GM18868 (cell line): ENCODE data around the gene AAR2.

Source experiments
- ATAC-seq: cut with Tn5 transposase; IDR thresholded peaks from one replicate; pipeline ENCODE4 v1.9.1; 2021; ENCODE audit warnings: mild to moderate bottlenecking, moderate library complexity; ENCODE audit not compliant: unreplicated experiment

Gene AAR2

DNA sequence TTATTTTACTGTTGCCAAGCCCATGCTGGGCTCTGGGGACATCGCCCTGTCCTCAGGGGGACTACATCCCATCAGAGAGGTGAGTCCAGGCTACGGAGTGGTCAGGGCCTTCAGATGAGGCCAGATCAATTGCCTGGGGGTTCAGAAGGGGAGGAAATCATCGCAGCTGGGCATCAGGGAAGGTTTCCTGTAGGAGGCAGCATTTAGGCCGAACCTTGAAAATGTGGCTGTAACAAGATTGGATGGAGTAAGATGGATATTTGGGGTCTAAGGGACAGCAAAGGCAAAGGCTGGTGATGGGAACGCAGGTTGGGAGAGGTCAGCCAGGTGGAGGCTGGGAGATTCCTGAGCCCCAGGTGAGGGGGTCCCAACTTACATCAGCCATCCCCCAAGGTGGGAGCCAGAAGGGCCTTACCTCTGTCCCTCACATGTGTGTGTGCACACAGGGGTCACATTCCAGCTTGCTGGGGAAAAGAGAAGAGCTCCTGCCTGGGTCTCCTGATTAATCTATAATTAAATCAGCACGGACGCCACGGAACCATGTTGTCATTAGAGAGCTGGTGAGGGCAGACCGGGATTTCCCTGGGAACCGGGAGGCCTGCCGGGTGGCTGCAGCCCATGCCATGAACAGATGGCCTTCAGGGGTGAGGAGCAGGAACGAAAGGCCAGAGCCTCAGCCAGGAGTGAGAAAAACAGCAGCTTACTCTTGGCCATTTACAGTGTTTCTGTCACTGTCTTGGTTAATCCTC is 39.3 kb downstream of the AAR2 start:
- ATAC-seq, result no peak

DNA sequence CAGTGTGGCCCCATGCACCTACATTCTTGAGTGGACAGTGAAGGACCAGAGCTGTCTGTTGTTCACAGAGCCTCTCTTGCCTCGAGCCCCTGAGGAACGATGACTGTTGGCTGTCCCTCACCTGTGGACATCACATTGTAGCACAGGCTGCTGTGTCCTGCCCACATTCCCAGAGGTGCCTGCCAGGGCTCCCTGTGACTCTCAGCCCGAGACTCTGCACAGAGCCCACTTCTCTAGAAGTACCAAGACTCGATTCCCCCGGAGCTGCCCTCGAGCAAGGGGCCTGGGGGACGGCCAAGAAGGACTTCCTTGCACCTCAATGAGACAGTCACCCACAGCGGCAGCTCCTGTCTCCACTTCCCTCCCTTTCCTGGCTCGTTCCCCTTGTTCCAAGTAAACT is 41.3 kb downstream of the AAR2 start:
- ATAC-seq, result no peak

DNA sequence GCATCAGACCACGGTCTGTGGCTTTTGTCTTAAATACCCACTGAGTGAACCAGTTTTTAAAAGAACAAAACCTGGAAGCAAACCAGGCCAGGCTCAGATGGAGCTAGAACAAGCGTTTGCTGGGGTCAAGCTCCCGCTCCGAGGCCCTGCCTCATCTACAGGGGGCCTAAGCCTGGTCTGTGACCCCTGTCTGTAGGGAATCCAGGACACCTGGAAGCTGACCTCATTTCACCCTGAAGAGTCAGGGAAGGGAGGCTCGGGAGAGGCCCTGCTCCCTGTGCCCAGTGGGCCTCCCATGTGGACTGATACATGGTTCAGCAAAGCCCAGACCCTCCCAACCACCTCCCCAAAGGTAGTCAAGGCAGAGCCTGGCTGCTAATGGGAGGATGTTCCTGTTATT is 43.1 kb downstream of the AAR2 start:
- ATAC-seq, result no peak

DNA sequence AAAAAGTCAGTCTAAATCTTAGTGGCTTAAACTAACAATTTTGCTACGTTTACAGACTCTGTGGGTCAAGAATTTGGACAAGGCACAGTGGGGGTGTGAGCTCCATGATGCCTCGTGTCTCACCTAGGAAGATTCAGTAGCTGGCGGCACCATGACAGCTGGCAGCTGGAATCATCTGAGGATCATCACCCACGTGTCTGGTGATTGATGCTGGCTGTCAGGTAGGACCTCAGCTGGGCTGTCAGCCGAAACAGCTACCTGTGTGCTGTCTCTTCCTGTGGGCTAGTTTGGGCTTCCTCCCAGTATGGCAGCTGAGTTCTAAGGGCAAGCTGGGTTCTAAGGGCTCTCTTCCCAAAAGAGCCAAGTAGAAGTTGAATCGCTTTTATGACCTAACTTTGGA is 43.5 kb downstream of the AAR2 start:
- no peak for ATAC-seq

DNA sequence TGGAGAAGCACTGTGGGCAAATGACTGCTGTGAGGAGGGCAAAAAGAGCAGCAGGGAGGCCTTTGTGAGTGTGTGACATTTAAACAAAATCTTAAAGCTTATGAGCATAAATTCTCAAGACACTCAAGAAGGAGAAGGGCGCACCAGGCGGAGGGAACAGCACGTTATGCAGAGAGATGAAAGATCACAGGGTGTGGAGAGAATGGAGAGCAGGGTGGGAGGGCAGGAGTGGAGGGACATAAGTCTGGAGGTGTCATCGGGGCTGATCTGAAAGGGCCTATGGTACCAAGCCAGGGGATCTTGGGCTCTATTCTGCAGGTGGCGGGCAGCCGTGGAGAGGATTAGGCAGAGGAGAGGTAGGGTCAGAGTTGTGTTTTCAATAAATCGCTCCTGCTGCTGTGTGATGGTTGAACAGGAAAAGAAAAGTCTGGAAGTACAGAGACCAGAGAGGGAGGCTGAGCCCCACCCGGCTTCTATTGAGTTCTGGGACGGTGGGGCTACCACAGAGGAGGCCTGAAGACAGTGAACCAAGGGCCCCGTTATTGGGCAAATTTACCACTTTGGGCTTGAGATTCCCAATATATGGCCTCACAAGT is 45.6 kb downstream of the AAR2 start:
- no peak for ATAC-seq

DNA sequence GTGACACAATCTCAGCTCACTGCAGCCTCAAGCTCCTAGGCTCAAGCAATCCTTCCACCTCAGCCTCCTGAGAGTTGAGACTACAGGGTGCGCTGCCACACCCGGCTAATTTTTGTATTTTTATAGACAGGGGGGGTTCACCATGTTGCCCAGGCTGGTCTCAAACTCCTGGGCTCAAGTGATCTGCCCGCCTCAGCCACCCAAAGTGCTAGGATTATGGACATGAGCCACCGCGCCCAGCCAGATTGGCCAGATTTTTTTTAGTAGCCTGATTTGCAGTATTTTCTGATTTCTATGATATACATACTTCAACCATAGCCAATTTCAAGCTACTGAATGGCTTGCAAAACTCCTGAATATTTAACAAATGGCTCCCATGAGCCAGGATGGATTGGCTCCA is 48.5 kb downstream of the AAR2 start:
- no peak for ATAC-seq

DNA sequence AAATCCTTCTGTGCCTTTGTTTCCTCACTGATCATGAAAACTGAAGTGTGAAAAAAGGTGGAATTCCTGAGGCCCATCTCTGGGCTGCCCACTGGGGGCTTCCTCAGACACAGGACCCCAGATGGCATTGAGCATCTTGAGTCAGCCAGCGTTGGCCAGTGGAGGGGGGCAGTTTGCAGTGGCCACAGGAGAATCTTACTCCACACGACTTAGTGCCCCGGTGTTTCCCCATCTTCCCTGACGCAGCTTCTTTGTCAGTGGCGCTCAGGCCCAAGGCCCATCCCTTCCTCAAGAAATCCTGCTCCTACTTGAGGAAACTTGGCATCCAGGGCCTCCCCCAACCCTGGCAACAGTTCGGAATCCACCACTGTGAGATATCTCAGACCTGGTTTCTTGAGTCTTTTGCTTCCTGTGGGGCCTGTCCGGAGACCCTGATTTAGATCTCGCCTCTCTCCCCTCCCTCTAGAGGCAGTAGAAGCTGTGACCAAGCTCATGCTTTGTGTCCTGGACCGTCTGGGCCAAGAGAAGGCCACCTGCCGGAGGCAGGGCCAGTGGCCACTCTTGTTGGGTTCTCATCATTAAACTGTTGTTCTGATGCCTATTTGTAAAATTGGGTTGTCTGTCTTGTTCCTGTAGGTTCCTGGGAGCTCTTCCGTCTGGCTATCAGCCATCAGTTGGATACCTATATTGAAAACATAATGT is 49.6 kb downstream of the AAR2 start:
- ATAC-seq, result no peak

DNA sequence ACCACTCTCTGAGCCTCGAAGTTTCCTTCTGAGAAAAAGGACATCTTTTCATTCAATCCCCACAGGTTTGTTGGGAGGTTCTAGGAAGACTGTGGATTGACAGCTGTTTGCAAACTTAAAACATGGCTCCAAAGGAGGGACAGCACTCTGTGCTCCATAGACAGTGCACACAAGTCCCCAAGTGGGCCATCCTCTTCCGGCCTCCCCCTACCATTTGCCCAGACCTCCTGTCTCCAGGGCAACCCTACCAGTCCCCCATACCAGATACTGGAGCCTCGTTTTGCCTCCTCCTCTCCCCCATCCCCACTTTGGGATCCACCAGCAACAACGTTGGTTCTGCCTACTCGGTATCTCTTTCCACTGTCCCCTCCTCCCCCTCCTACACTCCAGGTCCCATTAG is 61.4 kb downstream of the AAR2 start:
- no peak for ATAC-seq

DNA sequence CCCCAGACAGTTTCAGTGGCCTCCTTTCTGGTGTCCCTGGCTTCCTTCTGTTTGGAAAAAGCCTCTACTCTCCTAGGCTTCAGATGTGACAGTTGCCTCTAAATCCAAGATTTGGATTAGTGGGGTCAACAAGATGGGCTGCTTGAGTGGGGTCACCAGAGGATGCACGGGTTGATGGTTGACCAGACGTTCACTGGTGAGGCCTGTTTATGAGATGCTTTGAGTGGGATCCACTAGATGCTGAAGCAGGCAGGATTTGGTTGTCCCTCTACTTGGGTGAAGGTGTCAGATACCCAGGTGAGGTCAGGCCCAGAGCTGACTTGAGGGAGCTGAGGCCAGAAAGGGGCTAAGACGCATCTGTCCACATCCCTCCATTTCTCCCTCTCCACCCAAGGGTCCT is 61.8 kb downstream of the AAR2 start:
- no peak for ATAC-seq

DNA sequence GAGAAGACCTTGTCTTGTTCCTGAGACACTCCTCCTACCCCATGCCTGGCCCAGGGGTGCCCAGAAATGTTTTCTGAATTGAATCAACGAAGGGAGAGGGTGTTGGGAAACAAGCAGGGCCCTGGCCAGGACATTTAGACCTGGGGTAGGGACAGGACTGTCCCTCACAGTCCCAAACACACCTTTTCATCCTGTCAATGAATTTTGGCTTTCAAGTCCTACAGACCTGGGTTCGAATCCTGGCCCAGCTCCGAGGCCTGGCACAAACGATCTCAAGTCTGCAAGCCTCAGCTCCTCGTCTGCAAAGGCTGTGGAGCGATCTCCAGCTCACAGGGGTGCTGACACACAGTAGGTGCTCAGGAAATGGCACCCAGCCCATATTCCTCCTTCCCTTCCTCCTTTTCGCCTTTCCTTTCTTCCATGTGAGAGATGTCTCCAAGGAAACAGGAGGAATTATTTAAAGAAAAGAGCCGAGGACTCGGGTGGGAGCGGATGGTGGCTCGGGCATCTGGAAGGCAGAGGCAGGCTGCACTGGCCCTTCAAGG is 62.6 kb downstream of the AAR2 start:
- no peak for ATAC-seq

DNA sequence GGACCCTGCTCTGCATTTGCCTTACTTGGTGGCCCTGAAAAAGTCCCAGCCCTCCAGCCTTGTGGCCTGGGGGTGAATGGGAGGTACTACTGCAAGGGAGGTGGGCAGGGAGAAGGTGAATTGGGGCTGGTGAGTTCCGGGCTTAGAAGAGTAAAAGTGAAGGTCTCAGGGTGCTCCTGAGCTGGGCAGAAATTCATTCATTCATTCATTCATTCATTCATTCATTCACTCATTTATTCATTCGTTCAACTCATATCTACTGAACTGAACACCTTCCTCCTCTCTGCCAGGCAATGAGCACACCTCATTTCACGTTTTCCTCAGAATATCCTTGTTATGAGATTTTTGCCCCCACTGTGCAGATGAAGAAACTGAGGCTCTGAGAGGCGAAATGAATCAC is 63.2 kb downstream of the AAR2 start:
- ATAC-seq, result no peak

DNA sequence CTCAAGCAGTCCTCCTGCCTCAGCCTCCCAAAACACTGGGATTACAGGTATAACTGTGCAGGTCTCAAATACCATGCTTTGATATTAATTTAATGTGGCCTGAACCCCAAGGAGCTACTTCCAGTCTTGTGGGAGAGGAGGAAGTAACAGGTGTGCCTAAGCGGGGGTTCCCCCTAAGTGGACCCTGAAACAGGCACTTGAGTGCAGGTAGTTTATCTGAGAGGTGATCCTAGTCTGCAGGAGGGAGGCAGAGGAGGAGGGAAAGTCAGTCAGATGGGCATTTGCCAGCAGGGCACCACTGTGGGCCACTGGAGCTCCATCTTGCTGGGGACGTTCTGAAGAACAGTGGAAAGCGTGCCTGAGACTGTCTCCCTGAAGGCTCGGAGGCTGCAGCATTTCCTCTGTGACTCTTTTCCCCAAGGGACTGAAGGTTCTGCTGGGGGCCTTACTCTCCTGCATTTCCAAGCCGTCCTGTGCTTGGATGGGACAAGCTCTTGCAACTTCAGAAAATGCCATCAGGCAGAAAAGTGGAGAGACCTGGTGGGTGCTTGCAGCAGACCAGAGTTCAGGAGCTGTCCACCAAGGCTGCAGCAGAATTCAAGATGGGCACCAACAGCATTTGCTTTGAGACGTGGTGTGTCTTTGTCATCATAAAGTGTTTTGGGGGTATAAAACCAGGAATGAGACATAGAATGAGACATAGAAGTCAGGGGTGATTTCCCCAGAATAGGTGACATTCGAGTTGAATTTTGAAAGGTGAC is 65.3 kb downstream of the AAR2 start:
- ATAC-seq, result no peak

DNA sequence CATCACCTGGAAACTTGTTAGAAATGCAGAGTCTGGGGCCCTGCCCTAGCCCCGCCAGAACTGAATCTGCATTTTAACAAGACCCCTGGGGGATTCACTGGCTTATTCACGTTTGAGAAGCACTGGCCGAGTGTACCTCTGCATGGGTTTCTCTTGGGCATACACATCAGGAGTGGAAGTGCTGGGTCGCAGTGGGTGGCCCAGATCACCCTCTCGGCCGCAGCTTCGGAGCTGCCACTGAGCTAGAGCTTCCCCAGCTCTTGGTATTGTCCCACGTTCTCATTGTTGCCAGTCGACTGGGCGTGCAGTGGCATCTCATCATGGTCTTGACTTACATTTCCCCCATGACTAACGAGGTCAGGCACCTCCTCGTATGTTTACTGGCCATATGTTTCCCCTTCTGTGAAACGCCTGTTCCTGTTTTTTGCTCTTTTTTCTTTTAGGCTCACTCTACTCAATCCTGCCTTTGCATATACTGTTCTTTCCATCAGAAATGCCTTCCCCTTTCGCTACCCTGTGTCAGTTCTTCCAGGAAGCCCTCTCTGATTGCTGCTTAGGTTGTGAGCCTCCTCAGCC is 66.8 kb downstream of the AAR2 start:
- no peak for ATAC-seq

DNA sequence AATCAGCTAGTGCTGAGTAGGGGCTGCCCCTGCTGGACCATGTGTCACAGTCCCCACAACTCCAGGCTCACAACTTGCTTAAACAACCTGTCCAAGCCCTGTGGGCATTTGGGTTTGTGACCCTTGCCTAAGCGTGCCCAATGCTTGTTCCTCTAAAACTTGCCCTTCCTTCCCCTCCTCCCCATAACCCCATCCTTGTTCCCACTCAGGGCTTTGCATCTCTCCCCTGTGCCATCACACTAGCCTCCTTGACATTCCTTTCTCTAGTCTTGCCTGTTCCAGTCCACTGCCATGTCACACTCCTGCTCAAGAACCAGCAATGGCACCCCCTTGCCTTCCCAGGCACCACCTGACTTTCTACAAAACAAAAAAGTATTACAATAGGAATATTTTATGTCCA is 67.6 kb downstream of the AAR2 start:
- ATAC-seq, result no peak

DNA sequence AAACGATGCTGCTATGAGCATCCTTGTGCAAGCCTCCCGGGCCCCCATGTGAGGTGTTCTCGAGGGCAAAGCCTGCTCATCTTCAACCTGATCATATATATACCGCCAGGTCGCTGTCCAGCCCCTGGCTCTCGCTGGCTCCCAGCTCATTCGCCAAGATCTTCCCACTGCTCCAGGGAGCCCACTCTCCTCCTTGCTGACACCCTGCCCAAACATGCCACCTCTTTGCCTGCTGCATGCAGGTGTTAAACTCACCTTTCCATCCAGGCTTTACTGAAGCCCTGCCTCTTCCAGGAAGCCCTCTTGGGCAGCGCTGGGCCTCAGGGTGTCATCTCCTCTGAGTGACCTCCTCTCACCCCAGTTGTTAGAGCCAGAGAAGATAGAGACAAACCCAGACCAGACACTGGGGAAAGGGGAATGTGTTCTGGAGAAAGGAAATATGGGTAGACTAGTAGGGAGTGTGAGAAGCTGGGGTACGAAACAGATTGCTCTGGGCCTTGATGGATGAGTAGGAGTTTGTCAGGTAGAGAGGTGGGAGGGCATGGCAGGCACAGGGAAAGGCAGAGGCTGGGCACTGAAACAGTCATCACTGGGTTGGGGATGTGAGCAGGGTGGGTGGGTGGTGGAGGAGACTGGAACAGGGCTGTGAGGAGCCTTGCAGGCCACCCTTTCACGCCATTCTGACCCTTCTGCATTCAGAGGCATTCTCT is 68.7 kb downstream of the AAR2 start:
- no peak for ATAC-seq

DNA sequence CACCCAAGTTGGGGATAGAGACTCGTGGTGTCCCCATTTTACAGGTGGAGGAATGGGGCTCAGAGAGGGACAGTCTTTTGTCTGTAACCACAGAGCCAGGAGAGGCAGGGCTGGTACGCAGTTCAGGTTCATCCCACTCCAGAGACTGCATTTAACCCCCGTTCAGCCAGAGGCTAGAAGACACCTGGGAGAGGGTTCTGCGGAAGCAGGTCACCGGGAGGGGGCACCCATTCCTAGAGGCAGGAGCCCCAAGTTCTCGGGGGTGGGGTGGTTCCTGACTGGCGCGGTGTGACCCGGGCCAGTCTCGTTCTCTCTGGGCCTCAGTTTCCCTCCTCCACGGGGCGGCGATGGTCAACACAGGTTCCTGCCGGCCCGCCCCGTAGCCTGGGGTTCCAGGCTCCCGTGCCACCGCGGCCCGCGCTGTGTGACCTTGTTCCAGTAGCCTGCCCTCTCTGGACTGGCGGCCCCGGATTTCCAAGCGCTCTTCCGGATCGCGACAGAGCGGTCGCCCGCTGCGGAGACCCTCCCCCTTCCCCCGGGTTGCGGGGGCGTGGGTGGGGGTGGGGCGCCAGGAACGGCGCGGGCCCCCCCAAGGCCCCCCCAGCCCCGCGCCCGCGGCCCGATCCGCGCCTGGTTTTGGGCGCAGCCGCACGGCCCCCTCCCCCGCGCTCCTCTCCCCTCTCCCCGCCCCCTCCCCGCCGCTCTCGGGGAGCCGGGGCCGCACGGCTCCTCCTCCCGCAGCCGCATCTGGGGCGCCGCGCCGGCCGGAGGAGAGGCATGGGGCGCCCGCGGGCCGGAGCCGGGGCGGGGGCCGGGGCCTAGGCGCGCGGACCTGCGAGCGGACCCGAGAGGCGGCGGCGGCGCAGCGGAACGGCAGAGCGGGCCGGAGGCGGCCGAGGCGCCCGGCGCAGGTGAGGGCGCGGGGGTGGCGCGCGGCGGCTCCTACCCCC is 69.6 kb downstream of the AAR2 start, which contains the start of gene DLGAP4:
Gene DLGAP4 (plus strand): TSS at position 738 of the 950 bp plus-strand sequence. CDS start 125,379 bp downstream, outside the sequence.
- no peak for ATAC-seq
